HG03460 (cell line): ENCODE measurements around the gene TMC3.

ENCODE experiments used
- ATAC-seq: cut with Tn5 transposase; IDR thresholded peaks from one replicate; pipeline ENCODE4 v1.9.1; 2021; ENCODE audit not compliant: unreplicated experiment

Gene TMC3

GRCh38 chr15:81323944-81324881 is 49.8 kb downstream of the TMC3 start, which contains the start of gene STARD5:
Gene STARD5, minus strand, starts transcription at chr15:81324141. Its CDS starts 42 bp downstream, at chr15:81324099.
- ATAC-seq: peak; percentile 99

- ATAC-seq: peak; percentile 9
Measured at GRCh38 chr15:81323559-81323943, 50.5 kb downstream of the TMC3 start.

GRCh38 chr15:81322676-81323253 is 51.2 kb downstream of the TMC3 start:
- ATAC-seq: no peak

GRCh38 chr15:81321667-81322066 is 52.3 kb downstream of the TMC3 start:
- ATAC-seq: no peak

- no peak for ATAC-seq
Measured at GRCh38 chr15:81317642-81318017, 56.4 kb downstream of the TMC3 start.

GRCh38 chr15:81316267-81316666 is 57.7 kb downstream of the TMC3 start:
- ATAC-seq: no peak

- no peak for ATAC-seq
Measured at GRCh38 chr15:81315452-81316175, 58.4 kb downstream of the TMC3 start.

- ATAC-seq: no peak
Measured at GRCh38 chr15:81314378-81314777, 59.6 kb downstream of the TMC3 start.

- ATAC-seq: no peak
Measured at GRCh38 chr15:81313686-81314085, 60.3 kb downstream of the TMC3 start.

- ATAC-seq: no peak
Measured at GRCh38 chr15:81312790-81313543, 61.0 kb downstream of the TMC3 start.

GRCh38 chr15:81311752-81312464 is 62.1 kb downstream of the TMC3 start:
- no peak for ATAC-seq

GRCh38 chr15:81310480-81310879 is 63.5 kb downstream of the TMC3 start:
- ATAC-seq: no peak

GRCh38 chr15:81309647-81310450 is 64.2 kb downstream of the TMC3 start:
- no peak for ATAC-seq

GRCh38 chr15:81308260-81308659 is 65.8 kb downstream of the TMC3 start:
- ATAC-seq: no peak

GRCh38 chr15:81304226-81304625 is 69.8 kb downstream of the TMC3 start:
- ATAC-seq: no peak

- ATAC-seq: no peak
Measured at GRCh38 chr15:81303244-81304225, 70.5 kb downstream of the TMC3 start.

- ATAC-seq: no peak
Measured at GRCh38 chr15:81302701-81303109, 71.3 kb downstream of the TMC3 start.

- ATAC-seq: peak; percentile 72
Measured at GRCh38 chr15:81301815-81302399, 72.1 kb downstream of the TMC3 start.
